Measurements from ENCODE around the gene MYT1. TPM values are rescaled to one million over a fixed set of nuclear protein-coding genes. Genes with fewer than 3 reads are reported as not detected.

MYT1 gene
- total and polyA plus RNA-seq, 2 of the 13 experiments (the other 11 are each of a cell fraction or from before 2014, with no cell fraction given) = 0.58 to 2.5 TPM

GRCh38 chr20:64161356-64162238 lies 2.7 kb upstream of the MYT1 start (continued):
- no peak for TF ChIP-seq NONO (IDR thresholded peaks at IDR 0.05)
- peak; percentile 58; the same call in 1 of the 2 replicates for TF ChIP-seq NONO (CRISPR knock-in tag; conservative IDR thresholded peaks at IDR 0.05)
- TF ChIP-seq DRAP1 (CRISPR knock-in tag; IDR thresholded peaks at IDR 0.05) = peak; percentile 69
- no peak for TF ChIP-seq CEBPB (IDR thresholded peaks at IDR 0.05; ENCODE audit: borderline replicate concordance, low read depth, low read length)
- no peak for TF ChIP-seq RFX5 (IDR thresholded peaks at IDR 0.05; ENCODE audit: low read depth, low read length)
- peak; percentile 98 for TF ChIP-seq ZNF430 (CRISPR knock-in tag; IDR thresholded peaks at IDR 0.05)
- no peak for TF ChIP-seq MBD4 (IDR thresholded peaks at IDR 0.05; ENCODE audit: borderline replicate concordance, low read length)
- peak; percentile 94 for TF ChIP-seq SALL2 (CRISPR knock-in tag; IDR thresholded peaks at IDR 0.05)
- TF ChIP-seq ZNF672 (CRISPR knock-in tag; IDR thresholded peaks at IDR 0.05) = no peak
- peak; percentile 98 for TF ChIP-seq ISX (CRISPR knock-in tag; conservative IDR thresholded peaks at IDR 0.05)
- no peak; the same call in 1 of the 2 replicates for TF ChIP-seq ZXDC (CRISPR knock-in tag; IDR thresholded peaks at IDR 0.05)
- peak; percentile 94 for TF ChIP-seq MXD4 (CRISPR knock-in tag; IDR thresholded peaks at IDR 0.05)
- peak; percentile 98 for TF ChIP-seq KDM4B (CRISPR knock-in tag; IDR thresholded peaks at IDR 0.05)
- TF ChIP-seq FUBP1 (CRISPR knock-in tag; IDR thresholded peaks at IDR 0.05; ENCODE audit: borderline replicate concordance) = no peak
- TF ChIP-seq ZNF263 (CRISPR knock-in tag; IDR thresholded peaks at IDR 0.05) = peak; percentile 84
- peak; percentile 83 for TF ChIP-seq FOXA3 (CRISPR knock-in tag; IDR thresholded peaks at IDR 0.05)
- peak; percentile 89; the same call in 1 of the 2 replicates for TF ChIP-seq ZSCAN30 (CRISPR knock-in tag; IDR thresholded peaks at IDR 0.05)
- peak; percentile 92; the same call in 1 of the 2 replicates for TF ChIP-seq ZNF224 (CRISPR knock-in tag; IDR thresholded peaks at IDR 0.05)
- no peak for TF ChIP-seq RBM22 (optimal IDR thresholded peaks at IDR 0.05; ENCODE audit: low read length)
- peak; percentile 38; the same call in 1 of the 2 replicates for TF ChIP-seq FOSL1 (CRISPR knock-in tag; IDR thresholded peaks at IDR 0.05; ENCODE audit: borderline replicate concordance)
- TF ChIP-seq ZFP36L2 (CRISPR knock-in tag; IDR thresholded peaks at IDR 0.05) = peak; percentile 99
- TF ChIP-seq TSC22D2 (CRISPR knock-in tag; IDR thresholded peaks at IDR 0.05; ENCODE audit: borderline replicate concordance) = peak; percentile 100
- TF ChIP-seq ISL2 (CRISPR knock-in tag; IDR thresholded peaks at IDR 0.05) = peak; percentile 76; the same call in 1 of the 2 replicates
- 0 out of 2 replicates have a peak, but pooled peaks have one; percentile 56 for TF ChIP-seq ZMAT5 (CRISPR knock-in tag; IDR thresholded peaks at IDR 0.05; ENCODE audit: borderline replicate concordance, low read depth)
- TF ChIP-seq GZF1 (CRISPR knock-in tag; IDR thresholded peaks at IDR 0.05) = no peak

Data from HepG2 (cell line).